K562 (cell line): Measurements from ENCODE around the gene A4GALT. TPM values are rescaled to one million over a fixed set of nuclear protein-coding genes. Genes with fewer than 3 reads are reported as not detected.

Experiments
- ATAC-seq: fragments of 200-7000 bp; cut with Tn5 transposase; 3 replicates; pipeline ENCODE4 v1.9.1; 2020; ENCODE audit warnings: moderate library complexity
- BruUV-seq: library from RNA; stranded (reverse); fragments of 400-500 nt; replicated peaks from 2 replicates; lab custom pipeline; 2021; lab: Mats Ljungman, UMichigan
- CTCF ChIA-PET: fragments of 300-600 bp; formaldehyde crosslinking; extraction: SDS; loops from one replicate; lab custom pipeline; 2021; ENCODE audit warnings: low intra/inter-chr PET ratio; lab: Yijun Ruan, JAX
- POLR2A ChIA-PET: fragments of 300-600, 350-650 bp; sonication (Branson Sonifier 250); formaldehyde crosslinking; extraction: SDS; loops from one replicate; lab custom pipeline; 2021; ENCODE audit warnings: antibody characterized with exemption, inconsistent platforms; lab: Yijun Ruan, JAX
- DNase-seq, 4 experiments: peaks; one replicate each; pipeline versions ENCODE4 v3.0.0 to v3.0.0-alpha.2; 2011 to 2018; ENCODE audit warnings: low spot score in 3 of 4, mixed read lengths in 3 of 4; ENCODE audit errors: extremely low read depth in 1 of 4
- FAIRE-seq: peaks from 2 replicates; lab custom pipeline; 2011; peaks lifted over from hg19 to GRCh38; lab: Jason Lieb, UNC
- H2AFZ ChIP-seq: 2 replicates; pipeline ENCODE4 v1.6.0; 2011; ENCODE audit warnings: low read depth, low read length, control low read depth, inconsistent platforms
- H3K27ac ChIP-seq: fragments of 200-600 bp; 3 replicates; pipeline ENCODE4 v1.8.0; 2011; ENCODE audit warnings: low read depth, mild to moderate bottlenecking, control low read depth, inconsistent platforms, low read length, moderate library complexity, mixed read lengths; ENCODE audit errors: extremely low read depth
- H3K27me3 ChIP-seq, 2 experiments: fragments of 300-600 bp in 1 of 2; 2 replicates in 1 of 2; 3 replicates in 1 of 2; pipeline versions ENCODE4 v1.6.0 to v1.8.0; 2011; ENCODE audit warnings: inconsistent platforms in 2 of 2, low read length in 2 of 2, mild to moderate bottlenecking in 1 of 2, mixed read lengths in 1 of 2, moderate library complexity in 1 of 2; ENCODE audit not compliant: control insufficient read depth in 2 of 2, insufficient read depth in 2 of 2
- H3K36me3 ChIP-seq: fragments of 300-600 bp; 3 replicates; pipeline ENCODE4 v1.8.0; 2011; ENCODE audit warnings: mild to moderate bottlenecking, low read length, inconsistent platforms; ENCODE audit not compliant: control insufficient read depth, insufficient read depth
- H3K4me1 ChIP-seq, 2 experiments: fragments of 200-600 bp in 1 of 2; replicated peaks in 1 of 2; 2 replicates in 1 of 2; 3 replicates in 1 of 2; pipeline versions ENCODE4 v1.5.1 to v1.8.0; 2011; ENCODE audit warnings: inconsistent platforms in 2 of 2, low read length in 2 of 2, mild to moderate bottlenecking in 1 of 2, mixed read lengths in 1 of 2, moderate library complexity in 1 of 2; ENCODE audit not compliant: control insufficient read depth in 2 of 2, insufficient read depth in 2 of 2
- H3K4me2 ChIP-seq: 2 replicates; pipeline ENCODE4 v1.6.1; 2011; ENCODE audit warnings: low read length, control low read depth, inconsistent platforms, mixed read lengths; ENCODE audit not compliant: insufficient read depth
- H3K4me3 ChIP-seq: fragments of 200-600 bp; sonication (generic), shearing (Covaris generic); 2 replicates; pipeline ENCODE4 v1.5.1; 2016; ENCODE audit warnings: control low read depth, inconsistent platforms
- H3K79me2 ChIP-seq: fragments of 200-600 bp; 3 replicates; pipeline ENCODE4 v1.8.0; 2011; ENCODE audit warnings: low read length, inconsistent platforms; ENCODE audit not compliant: control insufficient read depth, insufficient read depth
- H3K9ac ChIP-seq, 2 experiments: 2 replicates each; pipeline versions ENCODE4 v1.6.0 to v1.6.1; 2011; ENCODE audit warnings: low read depth in 2 of 2, low read length in 2 of 2, control low read depth in 1 of 2, inconsistent platforms in 1 of 2, mild to moderate bottlenecking in 1 of 2, mixed read lengths in 1 of 2; ENCODE audit not compliant: insufficient read depth in 1 of 2
- H3K9me1 ChIP-seq: one replicate; pipeline ENCODE4 v1.6.0; 2011; ENCODE audit warnings: inconsistent platforms, mild to moderate bottlenecking, low read length, moderate library complexity; ENCODE audit not compliant: control insufficient read depth, insufficient read depth
- H3K9me3 ChIP-seq: replicated peaks from 2 replicates; pipeline ENCODE4 v1.5.1; 2011; ENCODE audit warnings: low read depth, low read length, inconsistent platforms; ENCODE audit not compliant: control insufficient read depth, insufficient read depth
- H4K20me1 ChIP-seq: replicated peaks from 2 replicates; pipeline ENCODE4 v1.6.1; 2011; ENCODE audit warnings: low read length, inconsistent platforms, mixed read lengths; ENCODE audit not compliant: control insufficient read depth, insufficient read depth
- NEUROD1 ChIP-seq: fragments of 150-350 bp; IDR thresholded peaks from 2 replicates; pipeline ENCODE4 v1.6.1; 2014; ENCODE audit warnings: borderline replicate concordance, low read length, low read depth; ENCODE audit not compliant: partially characterized antibody
- TBP ChIP-seq: optimal IDR thresholded peaks from 2 replicates; pipeline ENCODE3; 2011; ENCODE audit warnings: low read depth, low read length, improper control_type of control experiment
- WGBS: fragments of 100-300 bp; shearing (Covaris generic); methylation state at CpG from one replicate; pipeline ENCODE4 v1.1.6; 2016; ENCODE audit warnings: low coverage, mixed read lengths; ENCODE audit not compliant: insufficient coverage; ENCODE audit errors: missing lambda C conversion rate; 5-methylcytosine and 5-hydroxymethylcytosine counted together
- in situ Hi-C: fragments of 300-500 bp; cut with MboI; formaldehyde crosslinking; loops from 4 replicates; pipeline ENCODE4 v1.15.0; 2018; ENCODE audit warnings: inconsistent platforms, mixed read lengths
- intact Hi-C: fragments of 100-400 bp; cut with micrococcal nuclease; formaldehyde crosslinking; loops from 2 replicates; pipeline ENCODE4 v1.14.2; 2022
- polyA plus RNA-seq, 8 experiments: library from polyadenylated mRNA; depleted of rRNA in 4 of 8; stranded (reverse) in 5 of 8; unstranded in 3 of 8; fragments of >200 nt; fragmentation: Nextera tagmentation in 2 of 8; fragmentation: Illumina TruSeq in 1 of 8; extraction: Ambion mirVana in 2 of 8; extraction: Trizol in 1 of 8; gene quantifications; 2 replicates each; pipeline versions ENCODE4 v1.2.1 to v1.2.3, GENCODE V29; 2011 to 2014; ENCODE audit warnings: inconsistent platforms in 1 of 8, missing spikeins in 1 of 8
- total RNA-seq, 7 experiments: library from RNA; depleted of rRNA in 6 of 7; stranded (reverse); fragments of >200 nt in 6 of 7; fragmentation: Illumina TruSeq in 2 of 7; extraction: Trizol in 2 of 7; gene quantifications; 2 replicates each; pipeline versions ENCODE4 v1.2.1 to v1.2.3, GENCODE V29; 2011 to 2021; ENCODE audit warnings: low replicate concordance in 1 of 7
- TF ChIP-seq, protein P1 (sequence below): fragments of 450-650 bp; formaldehyde crosslinking; IDR thresholded peaks from 2 replicates; pipeline ENCODE4 v1.4.0; 2020; ENCODE audit warnings: mild to moderate bottlenecking, mixed read lengths
- TF ChIP-seq, protein P2 (sequence below): fragments of 200-800 bp; sonication (Bioruptor generic); IDR thresholded peaks from 2 replicates; pipeline ENCODE4 v1.6.1; 2016; ENCODE audit warnings: missing genetic modification characterization, missing compliant biosample characterization

The A4GALT gene
- total and polyA plus RNA-seq, 9 of the 15 experiments (the other 6 are each of a cell fraction or from before 2014, with no cell fraction given) = 0.07 to 0.11 TPM; not detected in 7

DNA sequence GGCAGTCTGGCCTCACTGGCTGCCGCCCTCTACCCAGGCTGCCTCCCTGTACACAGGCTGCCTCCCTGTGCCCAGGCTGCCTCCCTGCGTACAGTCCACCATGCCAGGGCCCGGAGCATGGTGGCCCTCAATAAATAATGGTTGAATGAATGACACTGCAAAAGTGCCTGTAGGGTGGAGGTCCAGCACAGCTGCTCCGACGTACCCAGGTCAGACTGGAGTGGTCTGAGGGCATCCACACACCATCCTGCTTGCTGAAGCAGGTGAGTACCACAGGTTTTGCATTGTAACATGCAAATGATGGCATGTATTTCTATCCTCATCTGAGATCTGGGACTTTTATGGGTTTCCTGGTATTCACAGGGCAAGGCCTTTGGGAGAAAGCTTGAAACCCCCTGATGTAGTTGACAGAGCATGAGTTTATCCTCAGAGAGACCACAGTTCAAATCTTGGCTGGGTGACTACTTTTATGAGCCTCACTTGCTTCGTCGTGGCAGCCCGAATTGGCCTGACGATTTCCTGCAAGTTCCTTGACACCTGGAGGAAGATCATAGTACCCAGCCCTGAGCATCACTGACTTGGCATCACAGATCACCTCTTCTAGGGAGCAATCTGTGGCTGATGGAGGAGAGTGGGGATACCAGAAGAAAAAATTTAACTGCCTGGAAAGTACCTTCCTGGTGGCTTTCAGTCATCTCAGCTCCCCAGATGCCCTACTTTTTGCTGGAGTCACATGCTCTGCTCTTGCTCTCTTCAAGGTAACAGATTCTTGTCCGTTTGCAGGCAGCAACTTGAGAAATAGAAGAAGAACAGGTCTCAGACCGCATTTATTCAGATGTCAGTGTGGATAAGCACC, 55.5 kb downstream of the A4GALT start:
- WGBS = 6% methylated on average over 10 of the region's 11 CpGs
- no peak for TF ChIP-seq NEUROD1
- TF ChIP-seq, protein P1, sequence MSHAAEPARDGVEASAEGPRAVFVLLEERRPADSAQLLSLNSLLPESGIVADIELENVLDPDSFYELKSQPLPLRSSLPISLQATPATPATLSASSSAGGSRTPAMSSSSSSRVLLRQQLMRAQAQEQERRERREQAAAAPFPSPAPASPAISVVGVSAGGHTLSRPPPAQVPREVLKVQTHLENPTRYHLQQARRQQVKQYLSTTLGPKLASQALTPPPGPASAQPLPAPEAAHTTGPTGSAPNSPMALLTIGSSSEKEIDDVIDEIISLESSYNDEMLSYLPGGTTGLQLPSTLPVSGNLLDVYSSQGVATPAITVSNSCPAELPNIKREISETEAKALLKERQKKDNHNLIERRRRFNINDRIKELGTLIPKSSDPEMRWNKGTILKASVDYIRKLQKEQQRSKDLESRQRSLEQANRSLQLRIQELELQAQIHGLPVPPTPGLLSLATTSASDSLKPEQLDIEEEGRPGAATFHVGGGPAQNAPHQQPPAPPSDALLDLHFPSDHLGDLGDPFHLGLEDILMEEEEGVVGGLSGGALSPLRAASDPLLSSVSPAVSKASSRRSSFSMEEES (CRISPR knock-in tag) = no peak
- no peak for TF ChIP-seq TBP
- TF ChIP-seq, protein P2, sequence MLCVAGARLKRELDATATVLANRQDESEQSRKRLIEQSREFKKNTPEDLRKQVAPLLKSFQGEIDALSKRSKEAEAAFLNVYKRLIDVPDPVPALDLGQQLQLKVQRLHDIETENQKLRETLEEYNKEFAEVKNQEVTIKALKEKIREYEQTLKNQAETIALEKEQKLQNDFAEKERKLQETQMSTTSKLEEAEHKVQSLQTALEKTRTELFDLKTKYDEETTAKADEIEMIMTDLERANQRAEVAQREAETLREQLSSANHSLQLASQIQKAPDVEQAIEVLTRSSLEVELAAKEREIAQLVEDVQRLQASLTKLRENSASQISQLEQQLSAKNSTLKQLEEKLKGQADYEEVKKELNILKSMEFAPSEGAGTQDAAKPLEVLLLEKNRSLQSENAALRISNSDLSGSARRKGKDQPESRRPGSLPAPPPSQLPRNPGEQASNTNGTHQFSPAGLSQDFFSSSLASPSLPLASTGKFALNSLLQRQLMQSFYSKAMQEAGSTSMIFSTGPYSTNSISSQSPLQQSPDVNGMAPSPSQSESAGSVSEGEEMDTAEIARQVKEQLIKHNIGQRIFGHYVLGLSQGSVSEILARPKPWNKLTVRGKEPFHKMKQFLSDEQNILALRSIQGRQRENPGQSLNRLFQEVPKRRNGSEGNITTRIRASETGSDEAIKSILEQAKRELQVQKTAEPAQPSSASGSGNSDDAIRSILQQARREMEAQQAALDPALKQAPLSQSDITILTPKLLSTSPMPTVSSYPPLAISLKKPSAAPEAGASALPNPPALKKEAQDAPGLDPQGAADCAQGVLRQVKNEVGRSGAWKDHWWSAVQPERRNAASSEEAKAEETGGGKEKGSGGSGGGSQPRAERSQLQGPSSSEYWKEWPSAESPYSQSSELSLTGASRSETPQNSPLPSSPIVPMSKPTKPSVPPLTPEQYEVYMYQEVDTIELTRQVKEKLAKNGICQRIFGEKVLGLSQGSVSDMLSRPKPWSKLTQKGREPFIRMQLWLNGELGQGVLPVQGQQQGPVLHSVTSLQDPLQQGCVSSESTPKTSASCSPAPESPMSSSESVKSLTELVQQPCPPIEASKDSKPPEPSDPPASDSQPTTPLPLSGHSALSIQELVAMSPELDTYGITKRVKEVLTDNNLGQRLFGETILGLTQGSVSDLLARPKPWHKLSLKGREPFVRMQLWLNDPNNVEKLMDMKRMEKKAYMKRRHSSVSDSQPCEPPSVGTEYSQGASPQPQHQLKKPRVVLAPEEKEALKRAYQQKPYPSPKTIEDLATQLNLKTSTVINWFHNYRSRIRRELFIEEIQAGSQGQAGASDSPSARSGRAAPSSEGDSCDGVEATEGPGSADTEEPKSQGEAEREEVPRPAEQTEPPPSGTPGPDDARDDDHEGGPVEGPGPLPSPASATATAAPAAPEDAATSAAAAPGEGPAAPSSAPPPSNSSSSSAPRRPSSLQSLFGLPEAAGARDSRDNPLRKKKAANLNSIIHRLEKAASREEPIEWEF (CRISPR knock-in tag) = no peak
- Histone ChIP-seq H3K4me2 (no peak overlapping the region), H2AFZ (no peak overlapping the region), H4K20me1 (no peaks in the 10 kb centered on the region; the same call in 1 of the 2 replicates), H3K27me3 (peaks cover 0 to 8% of the 10 kb centered on the region in 2 experiments; a peak in 2 of 5 replicates), H3K9me3 (no peaks in the 10 kb centered on the region), H3K36me3 (no peaks in the 10 kb centered on the region), H3K9ac (no peak overlapping the region), H3K4me1 (peaks cover 0 to 11% of the 10 kb centered on the region in 2 experiments; a peak in 2 of 5 replicates), H3K27ac (no peak overlapping the region), H3K79me2 (no peaks in the 10 kb centered on the region), H3K4me3 (no peak overlapping the region), H3K9me1 (no peaks in the 10 kb centered on the region)
- ChIA-PET POLR2A (no interaction called here), CTCF (interaction anchor here (0.5 kb wide), 1 partner anchor 167 kb away, joined by 3 read pairs; no protein-coding TSS in a partner anchor)
- in situ Hi-C loops (no loop called here), intact Hi-C loops (no loop called here)
- no peak for FAIRE-seq
- ATAC-seq = no peak
- no TSS peak for BruUV-seq
- DNase-seq = no peak
